SIG-M5 treated with dmso at 0.1 percent for 504 hours (cell line): ENCODE data around the gene SLC25A29.

Experiments used
- DNase-seq: peaks from one replicate; lab custom pipeline; 2025; ENCODE audit not compliant: unreplicated experiment; lab: John Stamatoyannopoulos, UW

SLC25A29 gene

GRCh38 chr14:100332071-100332639 is 25.9 kb upstream of the SLC25A29 start:
- no peak for DNase-seq

GRCh38 chr14:100330388-100330931 is 24.2 kb upstream of the SLC25A29 start:
- no peak for DNase-seq

- DNase-seq: no peak
Measured at GRCh38 chr14:100330007-100330344, 23.7 kb upstream of the SLC25A29 start.

- DNase-seq: no peak
Measured at GRCh38 chr14:100329233-100330006, 23.2 kb upstream of the SLC25A29 start.

DNA sequence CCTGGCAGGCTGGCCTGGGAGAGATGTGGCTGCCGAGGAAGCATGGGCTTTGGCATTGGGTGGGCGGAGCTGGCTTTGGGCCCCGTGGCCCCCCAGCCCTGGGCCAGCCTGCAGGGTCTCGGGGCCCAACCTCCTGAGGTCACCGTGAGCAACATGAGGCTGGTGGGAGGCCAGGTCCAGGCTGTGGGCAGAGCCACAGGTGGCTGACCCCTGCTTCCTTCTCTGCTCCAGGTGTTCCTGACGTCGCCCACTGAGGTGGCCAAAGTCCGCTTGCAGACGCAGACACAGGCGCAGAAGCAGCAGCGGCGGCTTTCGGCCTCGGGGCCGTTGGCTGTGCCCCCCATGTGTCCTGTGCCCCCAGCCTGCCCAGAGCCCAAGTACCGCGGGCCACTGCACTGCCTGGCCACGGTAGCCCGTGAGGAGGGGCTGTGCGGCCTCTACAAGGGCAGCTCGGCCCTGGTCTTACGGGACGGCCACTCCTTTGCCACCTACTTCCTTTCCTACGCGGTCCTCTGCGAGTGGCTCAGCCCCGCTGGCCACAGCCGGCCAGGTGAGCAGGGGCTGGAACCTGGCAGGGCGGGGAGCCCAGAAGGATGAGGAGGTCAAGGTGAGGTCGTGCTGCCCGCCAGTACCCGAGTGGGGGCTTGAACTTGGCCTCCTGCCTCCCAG is 22.4 kb upstream of the SLC25A29 start:
- DNase-seq: no peak

DNA sequence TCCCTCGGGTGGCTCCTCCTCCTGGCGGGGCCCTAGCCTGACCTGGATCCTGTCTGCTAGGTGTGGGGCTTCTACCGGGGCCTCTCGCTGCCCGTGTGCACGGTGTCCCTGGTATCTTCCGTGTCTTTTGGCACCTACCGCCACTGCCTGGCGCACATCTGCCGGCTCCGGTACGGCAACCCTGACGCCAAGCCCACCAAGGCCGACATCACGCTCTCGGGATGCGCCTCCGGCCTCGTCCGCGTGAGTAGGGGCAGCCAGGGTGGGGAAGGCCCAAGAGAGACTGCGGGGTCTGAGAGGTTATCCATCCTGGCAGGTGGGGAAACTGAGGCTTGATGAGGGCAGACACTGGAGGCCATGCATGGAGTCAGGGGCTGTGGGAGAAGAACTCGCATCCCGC is 20.9 kb upstream of the SLC25A29 start:
- no peak for DNase-seq

DNA sequence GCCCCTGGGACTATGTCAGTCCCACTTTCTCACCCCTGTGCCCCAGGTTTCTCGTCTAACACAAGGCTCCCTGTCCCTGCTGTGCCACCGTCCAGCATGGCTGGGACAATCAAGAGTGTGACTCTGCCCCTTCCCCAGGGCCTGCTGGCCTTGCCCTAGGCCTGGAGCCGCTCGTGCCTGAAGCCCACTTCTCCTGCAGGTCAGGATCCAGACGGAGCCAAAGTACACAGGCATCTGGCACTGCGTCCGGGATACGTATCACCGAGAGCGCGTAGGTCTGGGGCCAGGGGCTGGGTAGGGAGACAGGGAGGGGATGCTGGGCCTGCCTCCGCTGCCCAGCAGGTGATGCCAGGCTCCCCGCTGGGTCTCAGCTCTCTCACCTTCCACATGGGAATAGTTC is 19.7 kb upstream of the SLC25A29 start:
- DNase-seq: no peak

DNA sequence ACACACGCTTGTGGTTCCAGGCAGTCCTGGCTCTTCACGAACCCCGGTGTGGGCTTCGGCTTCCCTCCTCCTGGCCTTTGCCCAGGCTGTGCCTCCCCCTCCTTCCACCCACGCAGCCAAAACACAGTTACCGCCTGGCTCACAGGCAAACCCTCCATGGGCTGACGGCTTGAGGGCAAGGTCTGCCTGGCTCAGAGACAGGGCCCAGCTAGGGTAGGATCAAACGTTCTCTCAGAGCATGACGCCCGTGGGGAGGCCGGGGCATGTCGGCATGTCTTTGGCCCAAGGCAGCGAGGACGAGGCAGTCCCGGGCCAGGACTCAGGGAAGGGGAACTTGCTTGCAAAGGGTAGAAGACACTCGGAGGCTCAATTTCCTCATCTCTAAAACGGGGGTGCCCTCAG is 19.0 kb upstream of the SLC25A29 start:
- no peak for DNase-seq

DNA sequence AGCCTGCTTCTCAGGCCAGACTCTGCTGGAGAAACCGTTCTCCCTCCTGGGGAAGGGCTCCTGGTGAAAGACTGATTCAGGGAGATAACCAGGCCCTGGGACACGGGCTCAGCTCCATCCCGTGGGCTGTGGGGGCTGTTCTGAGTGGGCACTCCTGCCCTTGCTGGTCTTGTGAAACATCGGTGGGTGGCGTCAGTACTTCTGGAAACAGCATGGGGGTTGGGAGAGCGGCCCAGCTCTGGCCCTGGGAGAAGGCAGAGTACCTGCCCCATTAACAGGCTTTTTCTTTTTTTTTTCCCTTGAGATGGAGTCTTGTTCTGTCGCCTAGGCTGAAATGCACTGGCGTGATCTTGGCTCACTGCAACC is 17.7 kb upstream of the SLC25A29 start:
- DNase-seq: no peak

GRCh38 chr14:100323121-100323941 is 17.1 kb upstream of the SLC25A29 start, which contains the start of gene SLC25A47:
TSS of gene SLC25A47 (plus strand) at chr14:100323339. CDS start at chr14:100323415, 76 bp downstream.
- DNase-seq: no peak

GRCh38 chr14:100322138-100322957 is 16.1 kb upstream of the SLC25A29 start:
- DNase-seq: no peak

DNA sequence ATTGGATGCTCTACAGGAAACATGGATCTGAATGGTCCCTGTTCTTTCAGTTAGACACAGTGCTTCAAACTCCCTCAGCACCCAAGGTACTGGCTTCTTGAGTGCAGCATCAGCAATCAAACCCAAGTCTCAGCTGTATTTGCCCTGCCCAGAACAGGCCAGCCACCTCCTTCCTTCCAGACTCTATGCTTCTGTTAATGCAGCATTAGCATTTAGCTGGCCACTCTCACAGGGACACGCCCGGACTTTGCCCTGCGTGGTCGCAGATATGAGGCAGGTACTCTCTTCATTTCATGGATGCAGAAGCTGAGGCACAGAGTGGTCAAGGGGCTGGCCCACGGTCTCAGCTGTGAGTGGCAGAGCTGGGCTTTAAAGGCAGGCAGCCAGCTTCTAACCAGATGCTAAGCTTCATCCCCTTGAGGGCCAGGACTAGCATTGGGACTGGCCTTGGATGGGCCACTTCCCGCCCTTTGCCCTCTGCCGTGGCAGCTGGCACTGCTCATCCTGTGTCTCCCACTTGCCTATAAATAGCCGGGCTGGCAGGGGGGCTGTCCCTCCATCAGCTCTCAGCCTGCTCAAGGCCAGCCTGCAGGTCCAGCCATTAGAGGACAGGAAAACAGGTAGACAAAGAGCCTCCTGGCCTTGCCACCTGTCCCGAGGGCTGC is 15.4 kb upstream of the SLC25A29 start:
- no peak for DNase-seq

DNA sequence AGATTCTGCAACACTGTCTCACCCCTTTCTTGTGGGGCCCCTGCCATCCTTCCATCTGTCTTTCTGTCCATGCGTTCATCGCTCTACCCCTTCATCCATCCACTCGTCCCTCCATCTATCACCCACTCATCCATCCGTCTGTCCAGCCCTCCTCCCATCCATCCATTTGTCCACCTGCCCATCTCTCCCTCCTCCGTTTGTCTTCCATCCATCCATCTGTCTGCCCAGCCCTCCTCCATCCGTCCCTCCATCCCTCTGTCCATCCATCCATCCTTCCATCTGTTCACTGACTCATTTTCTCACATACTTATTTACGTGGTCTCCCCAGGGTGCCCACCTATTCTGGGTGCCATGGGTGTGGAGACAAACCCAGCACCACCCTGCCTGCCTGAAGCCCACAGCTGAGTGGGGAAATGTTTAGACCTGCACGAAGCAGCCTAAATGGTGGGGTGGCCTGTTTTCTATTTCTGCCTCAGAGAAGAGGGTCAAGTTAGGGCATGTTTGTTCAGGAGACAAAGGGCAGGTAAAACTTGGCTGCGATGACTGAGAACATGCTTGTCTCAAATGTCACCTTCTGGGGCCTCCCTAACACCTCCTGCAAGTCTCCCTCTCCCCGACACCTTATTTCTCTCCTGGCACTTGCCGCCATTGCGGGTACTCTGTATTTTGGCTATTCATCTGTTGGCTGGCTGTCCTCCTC is 14.1 kb upstream of the SLC25A29 start:
- no peak for DNase-seq

GRCh38 chr14:100317912-100318808 is 11.9 kb upstream of the SLC25A29 start:
- peak; percentile 62 for DNase-seq

- no peak for DNase-seq
Measured at GRCh38 chr14:100317389-100317788, 11.1 kb upstream of the SLC25A29 start.

- no peak for DNase-seq
Measured at GRCh38 chr14:100314724-100315123, 8.5 kb upstream of the SLC25A29 start.

- no peak for DNase-seq
Measured at GRCh38 chr14:100313464-100314230, 7.4 kb upstream of the SLC25A29 start.
